Neural cell (in vitro differentiated cells): Measurements from ENCODE around the gene ORC6. TPM values are rescaled to one million over a fixed set of nuclear protein-coding genes. Genes with fewer than 3 reads are reported as not detected.

Source experiments
- H2AFZ ChIP-seq: fragments of 200-600, 300-800 bp; sonication (generic), shearing (Covaris generic); 2 replicates; pipeline ENCODE4 v1.6.0; 2014; ENCODE audit warnings: low read depth, mild to moderate bottlenecking, antibody characterized with exemption, low read length, moderate library complexity
- H3F3A ChIP-seq: fragments of 200-600 bp; shearing (Covaris generic); 2 replicates; pipeline ENCODE4 v1.6.1; 2016; ENCODE audit warnings: mild to moderate bottlenecking, moderate library complexity, mixed read lengths, antibody characterized with exemption, low read length; ENCODE audit not compliant: insufficient read depth, poor library complexity, severe bottlenecking
- H3K27ac ChIP-seq: fragments of 200-600, 300-800 bp; sonication (generic), shearing (Covaris generic); 2 replicates; pipeline ENCODE4 v1.5.1; 2014; ENCODE audit warnings: mild to moderate bottlenecking, low read length, moderate library complexity
- H3K27me3 ChIP-seq: fragments of 300-800, 200-600 bp; sonication (generic), shearing (Covaris generic); 2 replicates; pipeline ENCODE4 v1.6.0; 2014; ENCODE audit warnings: mild to moderate bottlenecking, low read depth, low read length, moderate library complexity; ENCODE audit not compliant: insufficient read depth
- H3K36me3 ChIP-seq: fragments of 300-800, 200-600 bp; sonication (generic), shearing (Covaris generic); 2 replicates; pipeline ENCODE4 v1.5.1; 2014; ENCODE audit warnings: mild to moderate bottlenecking, antibody characterized with exemption, low read length, moderate library complexity; ENCODE audit not compliant: insufficient read depth
- H3K4me2 ChIP-seq: fragments of 300-800, 200-600 bp; sonication (generic), shearing (Covaris generic); 2 replicates; pipeline ENCODE4 v1.6.0; 2014; ENCODE audit warnings: mild to moderate bottlenecking, low read length
- H3K4me3 ChIP-seq: fragments of 300-800, 200-600 bp; sonication (generic), shearing (Covaris generic); 2 replicates; pipeline ENCODE4 v1.5.1; 2014; ENCODE audit warnings: mild to moderate bottlenecking, low read length, moderate library complexity
- H3K79me2 ChIP-seq: fragments of 200-600 bp; shearing (Covaris generic); replicated peaks from 2 replicates; pipeline ENCODE4 v1.6.0; 2014; ENCODE audit warnings: mild to moderate bottlenecking, low read length, moderate library complexity; ENCODE audit not compliant: insufficient read depth
- H3K9ac ChIP-seq: fragments of 300-800, 200-600 bp; sonication (generic), shearing (Covaris generic); 2 replicates; pipeline ENCODE4 v1.6.1; 2016; ENCODE audit warnings: mild to moderate bottlenecking, low read length, mixed read lengths
- H3K9me2 ChIP-seq: fragments of 200-600 bp; shearing (Covaris generic); 2 replicates; pipeline ENCODE4 v1.6.1; 2016; ENCODE audit warnings: mild to moderate bottlenecking, low read length, mixed read lengths; ENCODE audit not compliant: insufficient read depth
- H3K9me3 ChIP-seq: fragments of 200-600, 300-800 bp; sonication (generic), shearing (Covaris generic); 2 replicates; pipeline ENCODE4 v1.6.1; 2016; ENCODE audit warnings: mild to moderate bottlenecking, mixed run types, low read length, moderate library complexity, mixed read lengths
- H4K20me1 ChIP-seq: fragments of 200-600 bp; shearing (Covaris generic); 2 replicates; pipeline ENCODE4 v1.6.1; 2016; ENCODE audit warnings: mild to moderate bottlenecking, mixed run types; ENCODE audit not compliant: insufficient read depth
- CTCF ChIP-seq: fragments of 450-650 bp; IDR thresholded peaks from 2 replicates; pipeline ENCODE4 v1.5.1; 2014; ENCODE audit warnings: antibody characterized with exemption, mild to moderate bottlenecking, moderate library complexity; ENCODE audit not compliant: poor library complexity, severe bottlenecking
- EP300 ChIP-seq: fragments of 450-650 bp; conservative IDR thresholded peaks from 2 replicates; pipeline ENCODE4 v1.6.1; 2014; ENCODE audit warnings: antibody characterized with exemption, mild to moderate bottlenecking, moderate library complexity; ENCODE audit not compliant: poor library complexity, severe bottlenecking
- EZH2 ChIP-seq: fragments of 200-600, 300-800 bp; shearing (Covaris generic), sonication (generic); IDR thresholded peaks from 2 replicates; pipeline ENCODE4 v1.6.1; 2014; ENCODE audit warnings: antibody characterized with exemption, low read length, borderline replicate concordance, mild to moderate bottlenecking; ENCODE audit not compliant: insufficient read depth, poor library complexity, severe bottlenecking
- MXI1 ChIP-seq: fragments of 450-650 bp; conservative IDR thresholded peaks from 2 replicates; pipeline ENCODE4 v1.6.1; 2014; ENCODE audit warnings: antibody characterized with exemption, mild to moderate bottlenecking; ENCODE audit not compliant: poor library complexity, severe bottlenecking
- POLR2AphosphoS5 ChIP-seq: IDR thresholded peaks from 2 replicates; pipeline ENCODE4 v1.6.1; 2012
- RAD21 ChIP-seq: fragments of 450-650 bp; conservative IDR thresholded peaks from 2 replicates; pipeline ENCODE4 v1.6.1; 2014; ENCODE audit warnings: antibody characterized with exemption, mild to moderate bottlenecking, moderate library complexity
- REST ChIP-seq: IDR thresholded peaks from 2 replicates; pipeline ENCODE4 v1.6.1; 2012; ENCODE audit warnings: borderline replicate concordance
- SMC3 ChIP-seq: fragments of 450-650 bp; conservative IDR thresholded peaks from 2 replicates; pipeline ENCODE4 v1.6.1; 2014; ENCODE audit warnings: antibody characterized with exemption, mild to moderate bottlenecking, moderate library complexity; ENCODE audit not compliant: poor library complexity
- TAF1 ChIP-seq: IDR thresholded peaks from 2 replicates; pipeline ENCODE4 v1.6.1; 2012; ENCODE audit warnings: low read depth
- polyA plus RNA-seq: library from polyadenylated mRNA; depleted of rRNA; stranded (reverse); fragments of >200 nt; gene quantifications from 2 replicates; pipeline ENCODE4 v1.2.3, GENCODE V29; 2014

The ORC6 gene
- polyA plus RNA-seq, 1 donor from 2014 or later = 26.8 TPM

GRCh38 chr16:46743232-46743719, 53.8 kb downstream of the ORC6 start:
- no peaks in the 10 kb centered on the region for H3F3A ChIP-seq
- H3K79me2 ChIP-seq = no peaks in the 10 kb centered on the region
- no peak overlapping the region for H3K9ac ChIP-seq
- no peak overlapping the region for H3K27ac ChIP-seq
- no peak overlapping the region for H2AFZ ChIP-seq
- H3K9me3 ChIP-seq = no peaks in the 10 kb centered on the region
- no peaks in the 10 kb centered on the region for H3K36me3 ChIP-seq
- TF ChIP-seq POLR2AphosphoS5 = no peak
- no peak for TF ChIP-seq EZH2
- no peak for TF ChIP-seq CTCF
- TF ChIP-seq SMC3 = no peak
- no peak for TF ChIP-seq TAF1
- TF ChIP-seq EP300 = no peak
- H3K27me3 ChIP-seq = no peaks in the 10 kb centered on the region
- H4K20me1 ChIP-seq = no peaks in the 10 kb centered on the region
- no peaks in the 10 kb centered on the region for H3K9me2 ChIP-seq
- H3K4me2 ChIP-seq = no peak overlapping the region
- no peak overlapping the region for H3K4me3 ChIP-seq

GRCh38 chr16:46745617-46746016, 56.2 kb downstream of the ORC6 start:
- H3K4me2 ChIP-seq = no peak overlapping the region
- no peak overlapping the region for H3K4me3 ChIP-seq
- H3K27ac ChIP-seq = no peak overlapping the region
- no peaks in the 10 kb centered on the region for H3K9me3 ChIP-seq
- H3F3A ChIP-seq = no peaks in the 10 kb centered on the region
- no peaks in the 10 kb centered on the region for H3K36me3 ChIP-seq
- no peaks in the 10 kb centered on the region for H4K20me1 ChIP-seq
- no peaks in the 10 kb centered on the region for H3K79me2 ChIP-seq
- no peak overlapping the region for H3K9ac ChIP-seq
- H2AFZ ChIP-seq = no peak overlapping the region
- no peaks in the 10 kb centered on the region for H3K9me2 ChIP-seq
- TF ChIP-seq POLR2AphosphoS5 (no peak), EP300 (no peak), MXI1 (no peak), EZH2 (no peak), TAF1 (no peak), SMC3 (no peak), REST (no peak), CTCF (no peak), RAD21 (no peak)
- no peaks in the 10 kb centered on the region for H3K27me3 ChIP-seq
